K562 (cell line): ENCODE measurements around the gene KANK4. TPM values are rescaled to one million over a fixed set of nuclear protein-coding genes. Genes with fewer than 3 reads are reported as not detected.

Experiments used
- ATAC-seq: fragments of 200-7000 bp; cut with Tn5 transposase; 3 replicates; pipeline ENCODE4 v1.9.1; 2020; ENCODE audit warnings: moderate library complexity
- BruUV-seq: library from RNA; stranded (reverse); fragments of 400-500 nt; replicated peaks from 2 replicates; lab custom pipeline; 2021; lab: Mats Ljungman, UMichigan
- CTCF ChIA-PET: fragments of 300-600 bp; formaldehyde crosslinking; extraction: SDS; loops from one replicate; lab custom pipeline; 2021; ENCODE audit warnings: low intra/inter-chr PET ratio; lab: Yijun Ruan, JAX
- POLR2A ChIA-PET: fragments of 300-600, 350-650 bp; sonication (Branson Sonifier 250); formaldehyde crosslinking; extraction: SDS; loops from one replicate; lab custom pipeline; 2021; ENCODE audit warnings: antibody characterized with exemption, inconsistent platforms; lab: Yijun Ruan, JAX
- DNase-seq, 4 experiments: peaks; one replicate each; pipeline versions ENCODE4 v3.0.0 to v3.0.0-alpha.2; 2011 to 2018; ENCODE audit warnings: low spot score in 3 of 4, mixed read lengths in 3 of 4; ENCODE audit errors: extremely low read depth in 1 of 4
- FAIRE-seq: peaks from 2 replicates; lab custom pipeline; 2011; peaks lifted over from hg19 to GRCh38; lab: Jason Lieb, UNC
- H2AFZ ChIP-seq: 2 replicates; pipeline ENCODE4 v1.6.0; 2011; ENCODE audit warnings: low read depth, low read length, control low read depth, inconsistent platforms
- H3K27ac ChIP-seq: fragments of 200-600 bp; 3 replicates; pipeline ENCODE4 v1.8.0; 2011; ENCODE audit warnings: low read depth, mild to moderate bottlenecking, control low read depth, inconsistent platforms, low read length, moderate library complexity, mixed read lengths; ENCODE audit errors: extremely low read depth
- H3K27me3 ChIP-seq, 2 experiments: fragments of 300-600 bp in 1 of 2; 2 replicates in 1 of 2; 3 replicates in 1 of 2; pipeline versions ENCODE4 v1.6.0 to v1.8.0; 2011; ENCODE audit warnings: inconsistent platforms in 2 of 2, low read length in 2 of 2, mild to moderate bottlenecking in 1 of 2, mixed read lengths in 1 of 2, moderate library complexity in 1 of 2; ENCODE audit not compliant: control insufficient read depth in 2 of 2, insufficient read depth in 2 of 2
- H3K36me3 ChIP-seq: fragments of 300-600 bp; 3 replicates; pipeline ENCODE4 v1.8.0; 2011; ENCODE audit warnings: mild to moderate bottlenecking, low read length, inconsistent platforms; ENCODE audit not compliant: control insufficient read depth, insufficient read depth
- H3K4me1 ChIP-seq, 2 experiments: fragments of 200-600 bp in 1 of 2; replicated peaks in 1 of 2; 2 replicates in 1 of 2; 3 replicates in 1 of 2; pipeline versions ENCODE4 v1.5.1 to v1.8.0; 2011; ENCODE audit warnings: inconsistent platforms in 2 of 2, low read length in 2 of 2, mild to moderate bottlenecking in 1 of 2, mixed read lengths in 1 of 2, moderate library complexity in 1 of 2; ENCODE audit not compliant: control insufficient read depth in 2 of 2, insufficient read depth in 2 of 2
- H3K4me2 ChIP-seq: 2 replicates; pipeline ENCODE4 v1.6.1; 2011; ENCODE audit warnings: low read length, control low read depth, inconsistent platforms, mixed read lengths; ENCODE audit not compliant: insufficient read depth
- H3K4me3 ChIP-seq: fragments of 200-600 bp; sonication (generic), shearing (Covaris generic); 2 replicates; pipeline ENCODE4 v1.5.1; 2016; ENCODE audit warnings: control low read depth, inconsistent platforms
- H3K79me2 ChIP-seq: fragments of 200-600 bp; 3 replicates; pipeline ENCODE4 v1.8.0; 2011; ENCODE audit warnings: low read length, inconsistent platforms; ENCODE audit not compliant: control insufficient read depth, insufficient read depth
- H3K9ac ChIP-seq, 2 experiments: 2 replicates each; pipeline versions ENCODE4 v1.6.0 to v1.6.1; 2011; ENCODE audit warnings: low read depth in 2 of 2, low read length in 2 of 2, control low read depth in 1 of 2, inconsistent platforms in 1 of 2, mild to moderate bottlenecking in 1 of 2, mixed read lengths in 1 of 2; ENCODE audit not compliant: insufficient read depth in 1 of 2
- H3K9me1 ChIP-seq: one replicate; pipeline ENCODE4 v1.6.0; 2011; ENCODE audit warnings: inconsistent platforms, mild to moderate bottlenecking, low read length, moderate library complexity; ENCODE audit not compliant: control insufficient read depth, insufficient read depth
- H3K9me3 ChIP-seq: replicated peaks from 2 replicates; pipeline ENCODE4 v1.5.1; 2011; ENCODE audit warnings: low read depth, low read length, inconsistent platforms; ENCODE audit not compliant: control insufficient read depth, insufficient read depth
- H4K20me1 ChIP-seq: replicated peaks from 2 replicates; pipeline ENCODE4 v1.6.1; 2011; ENCODE audit warnings: low read length, inconsistent platforms, mixed read lengths; ENCODE audit not compliant: control insufficient read depth, insufficient read depth
- ARNT ChIP-seq, 2 experiments: fragments of 450-650 bp; IDR thresholded peaks; 2 replicates each; pipeline ENCODE4 v1.6.1; 2016; ENCODE audit warnings: mild to moderate bottlenecking in 1 of 2
- CHD4 ChIP-seq: fragments of 200-600 bp; sonication (generic); IDR thresholded peaks from 3 replicates; pipeline ENCODE4 v1.6.1; 2012; ENCODE audit warnings: low read depth, mild to moderate bottlenecking, mixed read lengths, low read length, inconsistent platforms; ENCODE audit not compliant: insufficient read depth, insufficient replicate concordance, poor library complexity, severe bottlenecking
- DMBX1 ChIP-seq: fragments of 250-450 bp; sonication (Bioruptor Pico); IDR thresholded peaks from 2 replicates; pipeline ENCODE4 v1.8.0; 2022; ENCODE audit warnings: inconsistent platforms, mild to moderate bottlenecking, moderate library complexity, borderline replicate concordance
- FOSL1 ChIP-seq: fragments of 200-800 bp; sonication (Bioruptor generic); conservative IDR thresholded peaks from 2 replicates; pipeline ENCODE4 v1.6.1; 2016; ENCODE audit warnings: missing genetic modification characterization, missing compliant biosample characterization
- KDM5B ChIP-seq: fragments of 200-600 bp; sonication (generic); IDR thresholded peaks from 2 replicates; pipeline ENCODE4 v1.6.1; 2012; ENCODE audit warnings: low read depth, mild to moderate bottlenecking, moderate library complexity, low read length, control low read depth, inconsistent platforms; ENCODE audit not compliant: insufficient replicate concordance
- NCOR1 ChIP-seq: fragments of 450-650 bp; IDR thresholded peaks from 2 replicates; pipeline ENCODE4 v1.6.1; 2016; ENCODE audit warnings: mild to moderate bottlenecking, moderate library complexity
- NR3C1 ChIP-seq: sonication (generic); formaldehyde crosslinking; IDR thresholded peaks from 2 replicates; pipeline ENCODE4 v1.8.1; 2022; ENCODE audit warnings: missing genetic modification reagents
- RBM22 ChIP-seq: fragments of 200-400 bp; formaldehyde crosslinking; IDR thresholded peaks from 2 replicates; pipeline ENCODE4 v1.6.1; 2018; ENCODE audit warnings: low read length, low read depth; ENCODE audit not compliant: poor library complexity, severe bottlenecking
- ZHX1 ChIP-seq: fragments of 150-350 bp; conservative IDR thresholded peaks from 2 replicates; pipeline ENCODE4 v1.6.1; 2014; ENCODE audit warnings: low read length
- ZNF134 ChIP-seq: fragments of 250-450 bp; sonication (Bioruptor Pico); conservative IDR thresholded peaks from 2 replicates; pipeline ENCODE4 v1.4.0; 2020
- ZNF184 ChIP-seq: sonication (generic); formaldehyde crosslinking; IDR thresholded peaks from 2 replicates; pipeline ENCODE4 v1.5.0; 2020; ENCODE audit warnings: missing genetic modification reagents
- WGBS: fragments of 100-300 bp; shearing (Covaris generic); methylation state at CpG from one replicate; pipeline ENCODE4 v1.1.6; 2016; ENCODE audit warnings: low coverage, mixed read lengths; ENCODE audit not compliant: insufficient coverage; ENCODE audit errors: missing lambda C conversion rate; 5-methylcytosine and 5-hydroxymethylcytosine counted together
- in situ Hi-C: fragments of 300-500 bp; cut with MboI; formaldehyde crosslinking; loops from 4 replicates; pipeline ENCODE4 v1.15.0; 2018; ENCODE audit warnings: inconsistent platforms, mixed read lengths
- intact Hi-C: fragments of 100-400 bp; cut with micrococcal nuclease; formaldehyde crosslinking; loops from 2 replicates; pipeline ENCODE4 v1.14.2; 2022
- polyA plus RNA-seq, 8 experiments: library from polyadenylated mRNA; depleted of rRNA in 4 of 8; stranded (reverse) in 5 of 8; unstranded in 3 of 8; fragments of >200 nt; fragmentation: Nextera tagmentation in 2 of 8; fragmentation: Illumina TruSeq in 1 of 8; extraction: Ambion mirVana in 2 of 8; extraction: Trizol in 1 of 8; gene quantifications; 2 replicates each; pipeline versions ENCODE4 v1.2.1 to v1.2.3, GENCODE V29; 2011 to 2014; ENCODE audit warnings: inconsistent platforms in 1 of 8, missing spikeins in 1 of 8
- total RNA-seq, 7 experiments: library from RNA; depleted of rRNA in 6 of 7; stranded (reverse); fragments of >200 nt in 6 of 7; fragmentation: Illumina TruSeq in 2 of 7; extraction: Trizol in 2 of 7; gene quantifications; 2 replicates each; pipeline versions ENCODE4 v1.2.1 to v1.2.3, GENCODE V29; 2011 to 2021; ENCODE audit warnings: low replicate concordance in 1 of 7
- TF ChIP-seq, protein P1 (sequence below), 2 experiments: fragments of 250-450 bp in 1 of 2; fragments of 450-650 bp in 1 of 2; sonication (Bioruptor Pico) in 1 of 2; IDR thresholded peaks; 2 replicates each; pipeline versions ENCODE4 v1.6.1 to v1.8.0; 2016 to 2021; ENCODE audit warnings: mild to moderate bottlenecking in 2 of 2, moderate library complexity in 2 of 2, missing compliant biosample characterization in 1 of 2, missing genetic modification characterization in 1 of 2
- TF ChIP-seq, protein P2 (sequence below): sonication (generic); formaldehyde crosslinking; IDR thresholded peaks from 2 replicates; pipeline ENCODE4 v1.8.1; 2023; ENCODE audit warnings: mild to moderate bottlenecking, missing genetic modification reagents
- TF ChIP-seq, protein P3 (sequence below): sonication (generic); formaldehyde crosslinking; IDR thresholded peaks from 2 replicates; pipeline ENCODE4 v1.8.0; 2022; ENCODE audit warnings: mild to moderate bottlenecking, missing genetic modification reagents

Gene KANK4
- total and polyA plus RNA-seq, 9 of the 15 experiments (the other 6 are each of a cell fraction or from before 2014, with no cell fraction given), result not detected

GRCh38 chr1:62280150-62280549, 39.1 kb downstream of the KANK4 start:
- in situ Hi-C loops (no loop called here), intact Hi-C loops (no loop called here)
- no peaks in the 10 kb centered on the region for H3K79me2 ChIP-seq
- ATAC-seq (no peak), DNase-seq (no peak), FAIRE-seq (no peak)
- ChIA-PET CTCF (no interaction called here), POLR2A (no interaction called here)
- WGBS, result 0% methylated on average over 4 of the region's 4 CpGs
- no TSS peak for BruUV-seq
- no peak overlapping the region for H3K9ac ChIP-seq
- no peak overlapping the region for H3K27ac ChIP-seq
- no peak overlapping the region for H3K4me2 ChIP-seq
- H4K20me1 ChIP-seq, result no peaks in the 10 kb centered on the region
- no peaks in the 10 kb centered on the region for H3K36me3 ChIP-seq
- no peaks in the 10 kb centered on the region for H3K4me1 ChIP-seq
- H2AFZ ChIP-seq, result no peak overlapping the region
- H3K9me1 ChIP-seq, result no peaks in the 10 kb centered on the region
- peaks cover 2 to 9% of the 10 kb centered on the region in 2 experiments; a peak in 4 of 5 replicates for H3K27me3 ChIP-seq
- no peaks in the 10 kb centered on the region for H3K9me3 ChIP-seq
- H3K4me3 ChIP-seq, result no peak overlapping the region
- TF ChIP-seq RBM22 (no peak), KDM5B (no peak), NR3C1 (CRISPR knock-in tag) (no peak), ZHX1 (no peak), DMBX1 (CRISPR knock-in tag) (no peak), CHD4 (no peak), FOSL1 (tag) (no peak), ZNF134 (CRISPR knock-in tag) (no peak), NCOR1 (no peak), ARNT (IDR thresholded peaks at IDR 0.05) (no peak), ZNF184 (CRISPR knock-in tag) (no peak)
- TF ChIP-seq, protein P1, sequence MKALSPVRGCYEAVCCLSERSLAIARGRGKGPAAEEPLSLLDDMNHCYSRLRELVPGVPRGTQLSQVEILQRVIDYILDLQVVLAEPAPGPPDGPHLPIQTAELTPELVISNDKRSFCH (CRISPR knock-in tag; IDR thresholded peaks at IDR 0.05), result no peak
- TF ChIP-seq, protein P1 (tag; IDR thresholded peaks at IDR 0.05), result no peak
- TF ChIP-seq, protein P2, sequence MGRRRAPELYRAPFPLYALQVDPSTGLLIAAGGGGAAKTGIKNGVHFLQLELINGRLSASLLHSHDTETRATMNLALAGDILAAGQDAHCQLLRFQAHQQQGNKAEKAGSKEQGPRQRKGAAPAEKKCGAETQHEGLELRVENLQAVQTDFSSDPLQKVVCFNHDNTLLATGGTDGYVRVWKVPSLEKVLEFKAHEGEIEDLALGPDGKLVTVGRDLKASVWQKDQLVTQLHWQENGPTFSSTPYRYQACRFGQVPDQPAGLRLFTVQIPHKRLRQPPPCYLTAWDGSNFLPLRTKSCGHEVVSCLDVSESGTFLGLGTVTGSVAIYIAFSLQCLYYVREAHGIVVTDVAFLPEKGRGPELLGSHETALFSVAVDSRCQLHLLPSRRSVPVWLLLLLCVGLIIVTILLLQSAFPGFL, result no peak
- TF ChIP-seq, protein P3, sequence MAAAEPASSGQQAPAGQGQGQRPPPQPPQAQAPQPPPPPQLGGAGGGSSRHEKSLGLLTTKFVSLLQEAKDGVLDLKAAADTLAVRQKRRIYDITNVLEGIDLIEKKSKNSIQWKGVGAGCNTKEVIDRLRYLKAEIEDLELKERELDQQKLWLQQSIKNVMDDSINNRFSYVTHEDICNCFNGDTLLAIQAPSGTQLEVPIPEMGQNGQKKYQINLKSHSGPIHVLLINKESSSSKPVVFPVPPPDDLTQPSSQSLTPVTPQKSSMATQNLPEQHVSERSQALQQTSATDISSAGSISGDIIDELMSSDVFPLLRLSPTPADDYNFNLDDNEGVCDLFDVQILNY (CRISPR knock-in tag), result no peak
